H9 (cell line): Measurements from ENCODE around the gene B3GALT5. TPM values are rescaled to one million over a fixed set of nuclear protein-coding genes. Genes with fewer than 3 reads are reported as not detected.

ENCODE experiments used
- DNase-seq: peaks from one replicate; pipeline ENCODE4 v3.0.0-alpha.2; 2017
- H2AFZ ChIP-seq: one replicate; pipeline ENCODE4 v1.6.1; 2013; ENCODE audit warnings: mild to moderate bottlenecking, low read length, control low read depth, moderate library complexity
- H2AK5ac ChIP-seq: 2 replicates; pipeline ENCODE4 v1.6.1; 2013; ENCODE audit warnings: low read length, control low read depth, mixed read lengths; ENCODE audit not compliant: insufficient read length
- H2BK120ac ChIP-seq: one replicate; pipeline ENCODE4 v1.6.1; 2013; ENCODE audit warnings: low read depth, mild to moderate bottlenecking, low read length, control low read depth, inconsistent platforms; ENCODE audit not compliant: poor library complexity, severe bottlenecking
- H2BK12ac ChIP-seq: 2 replicates; pipeline ENCODE4 v1.6.1; 2013; ENCODE audit warnings: low read length, control low read depth, mixed read lengths, low read depth; ENCODE audit not compliant: insufficient read length
- H2BK15ac ChIP-seq: 2 replicates; pipeline ENCODE4 v1.6.1; 2013; ENCODE audit warnings: low read depth, low read length, control low read depth
- H2BK20ac ChIP-seq: one replicate; pipeline ENCODE4 v1.6.1; 2013; ENCODE audit warnings: low read depth, mild to moderate bottlenecking, low read length, control low read depth, inconsistent platforms; ENCODE audit not compliant: poor library complexity, severe bottlenecking
- H2BK5ac ChIP-seq: 2 replicates; pipeline ENCODE4 v1.6.1; 2013; ENCODE audit warnings: low read length, control low read depth, mixed read lengths; ENCODE audit not compliant: insufficient read length
- H3K14ac ChIP-seq: 2 replicates; pipeline ENCODE4 v1.6.1; 2013; ENCODE audit warnings: low read length, control low read depth; ENCODE audit not compliant: insufficient read depth
- H3K18ac ChIP-seq: 2 replicates; pipeline ENCODE4 v1.6.1; 2013; ENCODE audit warnings: low read depth, mild to moderate bottlenecking, mixed read lengths, low read length, control low read depth; ENCODE audit not compliant: insufficient read length
- H3K23ac ChIP-seq: 2 replicates; pipeline ENCODE4 v1.6.1; 2013; ENCODE audit warnings: low read length, control low read depth, mixed read lengths, low read depth; ENCODE audit not compliant: insufficient read length
- H3K23me2 ChIP-seq: 2 replicates; pipeline ENCODE4 v1.6.1; 2013; ENCODE audit warnings: low read depth, mild to moderate bottlenecking, mixed read lengths, low read length, control low read depth; ENCODE audit not compliant: insufficient read length, poor library complexity, severe bottlenecking
- H3K27ac ChIP-seq: 2 replicates; pipeline ENCODE4 v1.5.1; 2013; ENCODE audit warnings: low read length, control low read depth, mixed read lengths, low read depth; ENCODE audit not compliant: insufficient read length
- H3K27me3 ChIP-seq: 2 replicates; pipeline ENCODE4 v1.6.1; 2013; ENCODE audit warnings: low read length, control low read depth, inconsistent platforms; ENCODE audit not compliant: insufficient read depth
- H3K4ac ChIP-seq: 2 replicates; pipeline ENCODE4 v1.6.1; 2013; ENCODE audit warnings: low read depth, mild to moderate bottlenecking, control low read depth, inconsistent platforms, low read length, moderate library complexity
- H3K4me1 ChIP-seq: 2 replicates; pipeline ENCODE4 v1.6.1; 2013; ENCODE audit warnings: low read length, control low read depth, inconsistent platforms; ENCODE audit not compliant: insufficient read depth
- H3K4me2 ChIP-seq: 2 replicates; pipeline ENCODE4 v1.6.1; 2013; ENCODE audit warnings: low read length, control low read depth, mixed read lengths; ENCODE audit not compliant: insufficient read length, insufficient read depth
- H3K56ac ChIP-seq: 2 replicates; pipeline ENCODE4 v1.6.1; 2013; ENCODE audit warnings: low read depth, mild to moderate bottlenecking, mixed read lengths, low read length, control low read depth; ENCODE audit not compliant: insufficient read length
- H3K79me1 ChIP-seq: 2 replicates; pipeline ENCODE4 v1.6.1; 2013; ENCODE audit warnings: low read depth, mild to moderate bottlenecking, moderate library complexity, low read length, control low read depth, inconsistent platforms; ENCODE audit not compliant: insufficient read depth, poor library complexity, severe bottlenecking
- H3K79me2 ChIP-seq: 2 replicates; pipeline ENCODE4 v1.6.1; 2013; ENCODE audit warnings: low read length, control low read depth, inconsistent platforms; ENCODE audit not compliant: insufficient read depth
- H3K9ac ChIP-seq: 2 replicates; pipeline ENCODE4 v1.6.1; 2013; ENCODE audit warnings: low read length, control low read depth, mixed read lengths; ENCODE audit not compliant: insufficient read length; ENCODE audit errors: extremely low read depth
- H3K9me3 ChIP-seq: one replicate; pipeline ENCODE4 v1.6.1; 2013; ENCODE audit warnings: low read depth, low read length, inconsistent platforms; ENCODE audit not compliant: control insufficient read depth
- H3T11ph ChIP-seq: one replicate; pipeline ENCODE4 v1.6.1; 2013; ENCODE audit warnings: mild to moderate bottlenecking, low read length, control low read depth, inconsistent platforms
- H4K20me1 ChIP-seq: one replicate; pipeline ENCODE4 v1.6.1; 2013; ENCODE audit not compliant: control insufficient read depth, insufficient read length, insufficient read depth
- H4K5ac ChIP-seq: 2 replicates; pipeline ENCODE4 v1.6.1; 2013; ENCODE audit warnings: low read depth, mild to moderate bottlenecking, mixed read lengths, low read length, control low read depth; ENCODE audit not compliant: insufficient read length
- H4K8ac ChIP-seq: replicated peaks from 2 replicates; pipeline ENCODE4 v1.6.1; 2013; ENCODE audit warnings: low read length, control low read depth, mixed read lengths, low read depth; ENCODE audit not compliant: insufficient read length
- H4K91ac ChIP-seq: 2 replicates; pipeline ENCODE4 v1.6.1; 2013; ENCODE audit warnings: low read depth, mild to moderate bottlenecking, moderate library complexity, mixed read lengths, low read length, control low read depth; ENCODE audit not compliant: insufficient read length
- H3K27ac Mint-ChIP-seq, 3 experiments: 2 replicates in 2 of 3; 3 replicates in 1 of 3; pipeline ENCODE4 v1.8.0; 2020 to 2021; ENCODE audit warnings: mixed read lengths in 3 of 3, mild to moderate bottlenecking in 1 of 3, moderate library complexity in 1 of 3
- H3K27me3 Mint-ChIP-seq: 2 replicates; pipeline ENCODE4 v1.8.0; 2021; ENCODE audit warnings: low read depth, mild to moderate bottlenecking, moderate library complexity, mixed read lengths
- H3K36me3 Mint-ChIP-seq, 3 experiments: 2 replicates in 2 of 3; 3 replicates in 1 of 3; pipeline ENCODE4 v1.8.0; 2020 to 2021; ENCODE audit warnings: low read depth in 3 of 3, mixed read lengths in 3 of 3; ENCODE audit not compliant: insufficient read depth in 1 of 3
- H3K4me1 Mint-ChIP-seq, 2 experiments: 2 replicates each; pipeline ENCODE4 v1.8.0; 2020; ENCODE audit warnings: mixed read lengths in 2 of 2
- H3K4me3 Mint-ChIP-seq, 2 experiments: 2 replicates in 1 of 2; 3 replicates in 1 of 2; pipeline ENCODE4 v1.8.0; 2020 to 2021; ENCODE audit warnings: mild to moderate bottlenecking in 2 of 2, mixed read lengths in 2 of 2, moderate library complexity in 1 of 2
- H3K9me3 Mint-ChIP-seq, 2 experiments: 2 replicates in 1 of 2; 3 replicates in 1 of 2; pipeline ENCODE4 v1.8.0; 2020; ENCODE audit warnings: mild to moderate bottlenecking in 2 of 2, mixed read lengths in 2 of 2, moderate library complexity in 1 of 2
- WGBS: extraction: QIAGEN DNeasy Blood & Tissue Kit; methylation state at CpG from one replicate; pipeline ENCODE4 v1.1.7; 2013; ENCODE audit warnings: missing lambda C conversion rate, low lambda C conversion rate, mixed read lengths; ENCODE audit not compliant: insufficient read length; ENCODE audit errors: extremely low coverage; 5-methylcytosine and 5-hydroxymethylcytosine counted together
- total RNA-seq: library from RNA; stranded (reverse); gene quantifications from 2 replicates; pipeline ENCODE4 v1.2.1, GENCODE V29; 2021
- TF ChIP-seq, protein P1 (sequence below): fragments of 200-600 bp; sonication (generic); conservative IDR thresholded peaks from 3 replicates; pipeline ENCODE4 v1.8.0; 2021; ENCODE audit warnings: antibody characterized with exemption, mild to moderate bottlenecking

Gene B3GALT5
- total RNA-seq, 1 experiment from 2014 or later = 24.7 TPM

DNA sequence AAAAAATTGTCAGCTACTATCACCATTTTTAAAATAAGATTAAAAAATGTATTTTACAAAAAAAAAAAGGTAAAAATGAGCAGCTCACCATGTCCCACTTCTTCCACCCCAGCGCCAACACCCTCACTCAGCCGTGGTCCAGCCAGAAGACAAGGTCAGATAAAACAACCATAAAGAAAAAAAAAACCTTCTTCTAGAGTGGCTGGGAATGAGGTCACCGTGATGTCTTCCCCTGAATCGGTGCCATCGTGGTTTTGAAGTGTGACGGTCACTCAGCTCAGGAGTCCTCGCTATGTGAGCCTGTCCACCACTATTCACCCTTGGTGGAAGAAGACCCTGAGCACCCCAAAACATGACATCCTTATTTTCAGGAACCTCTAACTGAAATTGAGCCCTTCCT lies 38.1 kb downstream of the B3GALT5 start:
- Histone ChIP-seq H2AFZ (no peak overlapping the region), H4K5ac (no peak overlapping the region)

More for the DNA sequence above, 38.1 kb downstream of the B3GALT5 start:
- no peak overlapping the region for H3K4ac ChIP-seq
- H2BK120ac ChIP-seq = no peak overlapping the region
- no peak overlapping the region for H2AK5ac ChIP-seq
- no peak overlapping the region for H3T11ph ChIP-seq
- no peak overlapping the region for H2BK20ac ChIP-seq
- no peak overlapping the region for H2BK12ac ChIP-seq
- Mint-ChIP-seq H3K36me3 (peaks cover 74 to 97% (median 81%) of the 10 kb centered on the region in 3 experiments), H3K4me1 (peaks cover 3 to 18% of the 10 kb centered on the region in 2 experiments; a peak in 2 of 4 replicates), H3K27ac (peak overlapping the region in 2 of 3 experiments; percentile 14 to 17; a peak in 1 of 7 replicates), H3K27me3 (no peaks in the 10 kb centered on the region), H3K9me3 (0 out of 5 replicates have a peak, but pooled peaks cover 0 to 2% of the 10 kb centered on the region in 2 experiments), H3K4me3 (no peak overlapping the region)
- no peak overlapping the region for H3K9ac ChIP-seq
- no peaks in the 10 kb centered on the region for H3K4me1 ChIP-seq
- no peaks in the 10 kb centered on the region for H3K9me3 ChIP-seq
- TF ChIP-seq, protein P1, sequence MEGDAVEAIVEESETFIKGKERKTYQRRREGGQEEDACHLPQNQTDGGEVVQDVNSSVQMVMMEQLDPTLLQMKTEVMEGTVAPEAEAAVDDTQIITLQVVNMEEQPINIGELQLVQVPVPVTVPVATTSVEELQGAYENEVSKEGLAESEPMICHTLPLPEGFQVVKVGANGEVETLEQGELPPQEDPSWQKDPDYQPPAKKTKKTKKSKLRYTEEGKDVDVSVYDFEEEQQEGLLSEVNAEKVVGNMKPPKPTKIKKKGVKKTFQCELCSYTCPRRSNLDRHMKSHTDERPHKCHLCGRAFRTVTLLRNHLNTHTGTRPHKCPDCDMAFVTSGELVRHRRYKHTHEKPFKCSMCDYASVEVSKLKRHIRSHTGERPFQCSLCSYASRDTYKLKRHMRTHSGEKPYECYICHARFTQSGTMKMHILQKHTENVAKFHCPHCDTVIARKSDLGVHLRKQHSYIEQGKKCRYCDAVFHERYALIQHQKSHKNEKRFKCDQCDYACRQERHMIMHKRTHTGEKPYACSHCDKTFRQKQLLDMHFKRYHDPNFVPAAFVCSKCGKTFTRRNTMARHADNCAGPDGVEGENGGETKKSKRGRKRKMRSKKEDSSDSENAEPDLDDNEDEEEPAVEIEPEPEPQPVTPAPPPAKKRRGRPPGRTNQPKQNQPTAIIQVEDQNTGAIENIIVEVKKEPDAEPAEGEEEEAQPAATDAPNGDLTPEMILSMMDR = no peak
- H4K8ac ChIP-seq = no peak overlapping the region
- H2BK5ac ChIP-seq = no peak overlapping the region
- H3K79me2 ChIP-seq = peaks cover 2% of the 10 kb centered on the region; the same call in 1 of the 2 replicates
- H3K14ac ChIP-seq = no peak overlapping the region
- WGBS = no CpG with 5 or more reads among the region's 7 CpGs
- no peak overlapping the region for H3K56ac ChIP-seq
- peaks cover 6% of the 10 kb centered on the region for H3K79me1 ChIP-seq
- no peaks in the 10 kb centered on the region for H3K27me3 ChIP-seq
- H3K27ac ChIP-seq = no peak overlapping the region
- H4K20me1 ChIP-seq = no peaks in the 10 kb centered on the region
- no peak overlapping the region for H3K18ac ChIP-seq
- no peak overlapping the region for H4K91ac ChIP-seq
- H3K23me2 ChIP-seq = no peaks in the 10 kb centered on the region
- no peak overlapping the region for H2BK15ac ChIP-seq
- H3K23ac ChIP-seq = no peak overlapping the region
- DNase-seq = no peak
- H3K4me2 ChIP-seq = no peak overlapping the region
